GM19193 (cell line): ENCODE measurements around the gene SQSTM1.
A peak's percentile ranks its signal among the peaks of the same experiment; 100 is the strongest.

Experiments used
- POLR2A ChIP-seq: IDR thresholded peaks from 4 replicates; pipeline ENCODE4 v1.6.1; 2011; ENCODE audit not compliant: insufficient read depth, insufficient read length; ENCODE audit errors: extremely low read depth

The SQSTM1 gene

DNA sequence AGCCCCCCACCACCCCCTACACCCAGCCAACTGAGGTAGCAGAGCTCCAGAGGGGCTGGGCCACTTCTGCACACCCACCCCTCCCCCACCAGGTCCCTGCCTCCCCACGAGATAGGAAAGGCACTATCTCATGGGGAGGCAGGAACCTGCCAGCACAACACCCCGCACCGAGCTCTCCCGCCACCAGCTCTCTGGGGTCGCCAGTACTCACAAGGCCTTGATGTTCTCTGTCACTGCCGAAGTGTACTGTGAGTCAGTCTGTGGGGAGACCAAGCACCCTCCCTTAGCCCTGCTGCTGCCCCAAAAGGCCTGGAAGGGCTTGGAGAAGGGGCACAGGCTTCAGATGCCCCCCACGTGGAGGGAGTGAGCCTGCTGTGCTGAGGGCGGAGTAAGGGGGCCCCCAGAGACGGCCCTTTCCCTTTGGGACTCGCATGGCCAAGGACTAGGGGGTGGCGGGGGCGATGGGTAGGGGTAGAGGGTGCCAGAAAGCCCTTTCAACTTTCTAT is 20.0 kb upstream of the SQSTM1 start:
- no peak for TF ChIP-seq POLR2A

DNA sequence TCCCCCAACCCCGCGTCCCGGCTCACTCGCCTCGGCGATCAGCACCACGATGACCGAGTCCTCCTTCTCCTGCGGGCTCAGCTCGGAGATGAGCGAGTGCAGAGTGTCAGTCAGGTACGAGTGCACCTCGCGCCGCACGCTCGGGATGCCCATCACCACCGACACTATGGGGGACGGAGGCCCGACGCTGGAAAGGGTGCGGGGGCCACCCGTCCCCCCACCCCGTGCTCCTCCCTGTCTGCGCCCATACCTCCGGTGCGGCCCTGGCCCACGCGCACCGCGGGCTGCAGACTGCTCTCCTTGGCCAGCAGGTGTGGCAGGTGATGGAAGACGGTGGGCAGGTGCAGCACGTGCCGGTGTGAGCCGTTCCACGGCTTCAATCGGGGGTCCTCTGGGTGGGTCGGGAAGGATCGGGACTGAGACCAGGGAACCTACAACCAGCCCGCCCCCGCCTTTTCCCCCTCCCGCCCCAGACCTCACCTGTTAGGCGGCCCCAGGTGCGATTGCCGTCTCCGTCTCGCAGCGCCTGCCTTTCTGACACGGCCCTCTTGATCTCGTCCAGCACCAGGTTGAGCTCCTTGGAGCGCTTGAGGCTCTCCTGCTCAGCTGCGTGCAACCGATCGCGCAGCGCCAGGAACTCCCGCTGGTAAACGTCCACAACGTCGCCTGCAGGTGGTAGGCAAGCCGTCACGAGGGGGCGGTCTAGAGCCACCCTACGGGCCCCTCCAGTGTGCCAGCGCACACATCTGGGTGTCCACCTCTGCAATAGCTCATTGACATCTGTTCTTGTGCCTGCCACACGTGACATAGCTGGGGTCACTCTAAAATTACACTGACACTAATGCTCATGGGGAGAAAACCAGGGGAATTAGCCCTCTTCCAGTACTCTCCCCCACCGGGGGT is 19.1 kb upstream of the SQSTM1 start:
- TF ChIP-seq POLR2A: no peak

DNA sequence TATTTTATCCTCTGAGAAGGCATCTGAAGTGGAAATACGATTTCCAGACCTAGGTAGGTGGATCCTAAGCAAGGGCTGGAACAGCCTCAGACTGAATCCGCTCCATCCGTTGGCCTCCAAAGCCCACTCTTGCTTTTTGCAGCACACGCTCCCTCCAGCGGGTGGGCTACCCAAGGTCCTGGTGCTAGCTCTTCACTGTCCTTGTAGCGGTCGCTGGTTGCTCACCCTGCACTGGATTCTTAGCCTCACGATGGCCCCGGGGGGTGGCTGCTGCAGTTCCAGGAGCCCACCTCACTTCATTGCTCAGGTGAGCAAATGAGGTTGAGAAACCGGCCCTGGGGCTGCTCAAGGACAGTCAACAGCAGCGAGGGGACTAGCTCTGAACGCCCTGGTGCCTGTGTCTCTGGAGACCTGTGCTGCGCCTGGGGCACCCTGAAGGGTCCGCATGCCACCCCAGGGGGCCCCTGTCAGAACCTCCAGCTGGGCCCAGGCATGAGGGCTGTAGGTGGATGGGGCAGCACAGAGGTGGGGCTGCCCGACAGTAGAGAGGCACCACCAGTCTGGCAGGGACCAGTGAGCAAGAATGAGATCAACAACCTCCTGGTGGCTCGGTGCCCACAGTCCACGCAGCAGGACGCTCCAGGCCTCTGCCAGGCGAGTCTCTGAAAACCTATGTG is 18.4 kb upstream of the SQSTM1 start:
- TF ChIP-seq POLR2A: no peak

DNA sequence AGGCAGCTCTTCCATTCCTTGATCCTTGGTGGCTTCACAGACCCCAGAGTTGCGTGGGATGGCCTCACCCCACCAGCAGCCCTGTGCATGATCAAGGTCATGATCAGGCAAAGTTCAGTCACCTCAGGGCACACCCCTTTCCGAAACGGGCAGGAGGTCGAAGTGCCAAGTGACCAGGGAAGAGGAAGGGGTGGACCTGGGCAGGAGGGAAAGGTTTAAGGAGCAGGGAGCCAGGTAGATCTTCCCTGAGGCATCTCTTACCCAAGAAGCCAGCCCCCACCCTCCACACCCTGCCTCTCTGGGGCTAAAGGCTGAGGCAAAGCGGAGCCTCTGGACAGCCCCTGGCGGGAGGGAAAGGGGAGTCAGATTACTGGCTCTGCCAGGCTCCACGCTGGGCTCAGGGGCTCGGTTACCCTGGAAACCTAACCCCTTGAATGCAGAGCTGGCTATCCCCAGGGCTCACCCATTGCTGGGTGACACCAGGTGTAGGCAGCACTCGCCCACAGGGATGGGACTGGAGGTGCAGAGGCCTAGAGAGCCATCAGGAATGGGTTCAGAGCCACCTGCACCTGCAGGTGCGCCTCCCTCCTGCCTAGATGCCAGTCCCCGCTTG is 17.6 kb upstream of the SQSTM1 start:
- TF ChIP-seq POLR2A: no peak

DNA sequence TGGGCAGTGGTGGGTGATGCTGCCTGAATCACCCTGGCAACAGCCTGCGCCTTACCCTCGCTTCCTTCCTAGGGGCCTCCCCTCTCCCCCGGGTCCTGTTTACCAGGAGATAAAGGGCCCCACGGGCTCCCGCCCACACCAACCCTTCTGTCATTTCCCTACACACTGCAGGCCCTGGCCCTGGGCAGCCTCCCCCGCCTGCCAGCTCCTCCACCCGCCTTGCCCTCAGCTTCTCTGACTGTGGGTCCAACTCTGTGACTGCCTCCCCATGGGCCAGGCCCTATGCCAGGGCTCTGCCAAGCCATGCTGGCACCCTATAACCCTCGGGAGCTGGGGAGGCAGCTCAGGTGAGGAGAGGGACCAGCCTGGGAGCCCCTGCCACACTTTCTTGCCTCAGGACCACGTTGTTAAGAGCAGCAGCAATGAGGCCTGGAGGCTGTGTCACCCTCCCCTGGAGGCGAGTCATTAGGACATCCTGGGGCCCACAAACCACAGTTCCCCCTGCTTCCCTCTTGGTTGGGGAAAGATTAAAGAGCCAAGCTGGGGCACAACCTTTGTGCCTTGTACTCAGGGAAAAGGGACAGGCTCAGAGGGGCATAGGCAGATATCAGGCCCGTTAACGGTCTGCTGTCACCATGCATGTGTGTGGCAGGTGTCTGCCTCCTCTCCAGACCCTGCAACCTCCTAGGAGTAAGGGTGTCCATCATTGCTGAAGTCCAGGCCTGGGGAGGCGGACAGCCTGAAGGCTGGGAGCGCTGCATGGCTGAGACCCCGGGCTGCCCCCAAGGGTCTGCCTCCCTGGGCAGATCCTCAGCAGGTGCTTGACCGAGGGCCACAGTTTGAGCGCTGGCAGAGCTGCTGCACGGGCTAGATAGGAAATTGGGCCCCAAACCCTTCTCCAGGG is 16.8 kb upstream of the SQSTM1 start:
- TF ChIP-seq POLR2A: no peak

DNA sequence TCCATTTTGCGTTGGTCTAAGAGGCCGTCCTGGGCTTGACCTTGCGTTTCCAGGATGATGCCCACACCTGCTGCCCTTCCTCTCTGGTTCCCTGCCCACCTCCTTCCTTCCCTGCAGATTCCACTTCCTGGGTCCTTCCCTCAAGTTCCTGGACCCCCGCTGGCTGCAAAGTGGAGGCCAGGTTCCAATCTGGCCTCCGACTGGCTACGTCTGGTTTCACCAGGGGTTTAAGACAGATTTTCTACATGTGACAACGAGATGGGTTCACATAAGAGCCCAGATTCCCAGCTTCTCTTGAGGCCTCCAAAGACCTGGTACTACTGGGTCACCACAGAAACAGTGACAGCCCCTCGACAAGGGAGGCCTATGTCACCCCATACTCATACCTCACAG is 16.2 kb upstream of the SQSTM1 start:
- TF ChIP-seq POLR2A: no peak

DNA sequence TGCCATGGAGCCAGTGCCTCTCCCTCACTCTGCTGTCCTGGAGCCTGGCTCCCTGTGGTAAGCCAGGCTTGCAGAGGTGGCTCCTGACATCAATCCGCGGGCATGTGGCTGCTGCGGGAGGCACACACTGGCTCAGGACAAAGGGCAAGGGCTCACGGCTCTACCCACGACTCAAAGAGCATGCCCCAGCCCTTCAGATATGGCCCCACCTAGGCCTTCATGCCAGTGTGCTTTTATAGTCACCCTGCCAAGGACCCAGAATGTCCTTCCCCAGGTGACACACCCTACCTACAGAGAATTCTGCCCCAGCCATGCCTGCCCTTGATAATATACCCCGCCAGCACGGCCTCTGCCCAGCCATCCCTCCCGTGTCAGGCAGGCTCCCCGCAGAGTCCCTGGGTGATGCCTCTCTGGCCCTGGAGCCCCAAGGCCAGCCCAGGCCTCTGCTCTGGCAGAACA is 15.6 kb upstream of the SQSTM1 start:
- no peak for TF ChIP-seq POLR2A

DNA sequence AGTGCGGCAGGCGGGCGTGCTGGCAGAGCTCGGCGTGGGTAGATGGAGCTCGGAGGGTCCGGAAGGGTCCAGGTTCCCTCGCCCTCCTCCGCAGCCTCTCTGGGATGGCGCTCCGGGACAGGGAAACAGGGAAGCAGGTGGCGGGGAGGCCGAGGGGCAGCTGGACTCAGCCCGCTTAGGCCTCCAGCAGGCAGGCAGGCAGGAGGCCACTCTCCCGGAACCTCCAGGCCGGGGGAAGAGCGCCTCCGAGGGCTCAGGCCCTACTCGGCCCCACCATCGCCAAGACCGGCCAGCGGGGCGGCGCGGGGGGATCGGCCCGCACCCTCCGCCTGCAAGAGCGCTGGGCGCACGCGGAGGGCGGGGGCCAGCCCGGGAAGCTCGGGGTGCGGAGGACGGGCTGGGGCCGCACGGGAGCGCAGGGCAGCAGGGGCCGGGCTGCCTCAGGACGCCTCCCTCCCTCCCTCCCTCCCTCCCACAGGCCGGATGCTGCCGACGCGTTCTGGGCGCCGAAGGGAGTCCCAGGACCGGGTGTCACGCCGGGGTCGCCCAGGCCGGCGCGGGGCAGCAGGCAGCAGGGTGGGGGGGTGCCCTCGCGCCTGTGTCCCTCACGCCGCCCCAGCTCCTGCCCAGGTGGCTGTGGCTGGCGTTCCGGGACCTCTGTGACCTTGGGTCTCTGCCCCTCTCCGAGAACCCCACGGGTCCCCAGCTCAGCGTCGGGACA is 15.0 kb upstream of the SQSTM1 start:
- no peak for TF ChIP-seq POLR2A

DNA sequence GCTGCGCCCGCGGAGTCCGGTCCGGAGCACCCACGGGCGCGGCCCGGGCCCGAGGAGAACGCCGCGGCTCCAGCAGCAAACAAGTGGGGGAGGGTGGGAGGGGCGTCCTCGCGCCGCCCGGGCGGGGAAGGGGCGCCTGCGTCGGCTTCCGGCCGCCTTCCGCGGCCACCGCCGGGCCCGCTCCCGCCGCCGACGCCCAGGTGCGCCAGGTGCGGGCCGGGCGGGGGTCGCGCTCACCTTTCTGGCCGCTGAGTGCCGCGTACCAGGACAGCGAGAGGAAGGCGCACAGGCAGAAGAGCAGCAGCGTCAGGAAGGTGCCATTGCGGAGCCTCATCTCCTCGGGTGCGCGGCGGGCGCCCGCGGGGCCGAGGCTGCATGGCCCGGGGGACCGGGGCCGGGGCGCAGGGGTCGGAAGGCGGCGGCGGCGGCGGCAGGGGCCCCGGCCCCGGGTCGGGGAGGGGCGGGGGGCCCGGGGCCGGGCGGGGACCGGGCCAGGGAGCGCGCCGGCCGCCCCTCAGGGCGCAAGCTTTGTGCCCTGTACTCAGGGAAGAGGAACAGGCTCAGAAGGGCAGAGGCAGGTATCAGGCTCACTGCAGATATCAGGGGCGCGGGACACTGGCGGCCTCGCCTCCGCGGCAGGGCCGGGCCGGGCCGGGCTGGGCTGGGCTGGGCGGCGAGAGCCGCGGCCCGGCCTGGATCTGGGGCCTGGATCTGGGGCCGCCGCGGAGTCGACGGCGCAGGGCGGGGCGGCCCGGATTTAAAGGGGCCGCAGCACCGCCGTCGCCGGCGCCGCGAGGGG is 14.3 kb upstream of the SQSTM1 start, which contains the start of gene MGAT4B:
MGAT4B (minus strand) TSS at position 617 of the 799 bp plus-strand sequence; CDS start at position 334, 283 bp downstream.
- peak; percentile 69 for TF ChIP-seq POLR2A

DNA sequence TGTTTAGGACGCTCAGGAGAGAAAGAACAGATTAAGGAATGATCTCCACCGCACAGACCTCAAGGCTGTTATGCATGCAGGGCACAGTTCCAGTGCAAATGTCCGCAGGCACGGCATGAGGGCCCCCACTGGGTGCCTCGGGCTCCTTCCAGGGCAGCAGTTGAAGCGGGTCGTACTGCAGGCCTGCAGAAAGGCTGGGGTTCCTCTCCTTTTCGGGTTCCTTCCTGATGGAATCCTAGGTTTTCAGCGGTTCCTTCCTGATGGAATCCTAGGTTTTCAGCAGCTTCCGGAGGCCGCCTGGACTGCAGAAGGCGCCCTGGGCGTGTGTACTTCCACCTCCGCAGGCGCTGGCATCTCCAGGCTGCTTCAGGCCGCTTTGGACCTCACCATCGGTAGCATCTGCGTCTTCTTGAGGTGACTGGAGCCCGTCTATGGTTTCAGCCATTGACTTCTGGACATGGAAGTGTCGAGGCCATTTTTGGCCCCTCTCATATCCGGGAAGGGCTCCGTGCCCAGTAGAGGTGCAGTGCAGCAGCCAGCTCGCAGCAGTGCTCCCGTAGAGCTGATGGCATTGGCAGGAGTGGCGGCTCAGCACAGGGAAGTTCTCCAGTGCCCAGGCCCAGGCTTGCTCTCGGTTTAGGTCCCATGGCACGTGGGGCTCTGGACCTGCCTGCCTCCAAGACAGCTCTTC is 8.4 kb upstream of the SQSTM1 start:
- TF ChIP-seq POLR2A: no peak

DNA sequence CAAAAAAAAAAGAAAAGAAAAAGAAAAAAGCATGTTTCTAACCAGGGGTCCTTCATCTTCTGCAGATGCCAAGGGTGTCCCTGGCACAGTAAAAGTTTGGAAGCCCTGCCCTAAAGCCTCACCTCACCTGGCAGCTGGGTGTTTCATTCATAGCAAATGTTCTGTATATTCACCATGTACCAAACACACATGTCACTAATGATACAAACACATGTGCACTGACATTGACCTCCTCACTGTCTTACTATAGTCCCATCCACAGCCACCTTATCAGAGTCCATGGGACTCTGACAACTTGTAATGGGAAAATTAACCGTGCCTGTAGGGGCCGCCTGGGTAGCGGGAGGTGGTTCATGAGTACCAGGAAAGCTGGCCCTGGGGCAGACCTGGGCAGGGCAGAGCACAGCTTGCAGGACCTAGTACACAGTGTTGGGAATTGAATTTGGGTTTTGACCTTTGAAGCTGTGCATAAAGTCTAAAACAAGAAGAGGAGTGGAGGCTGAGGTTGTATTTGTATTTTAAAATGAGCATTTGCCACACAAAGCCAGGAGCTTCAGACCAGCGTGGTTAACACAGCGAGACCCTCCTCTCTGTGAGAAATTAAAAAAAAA is 7.6 kb upstream of the SQSTM1 start:
- no peak for TF ChIP-seq POLR2A

DNA sequence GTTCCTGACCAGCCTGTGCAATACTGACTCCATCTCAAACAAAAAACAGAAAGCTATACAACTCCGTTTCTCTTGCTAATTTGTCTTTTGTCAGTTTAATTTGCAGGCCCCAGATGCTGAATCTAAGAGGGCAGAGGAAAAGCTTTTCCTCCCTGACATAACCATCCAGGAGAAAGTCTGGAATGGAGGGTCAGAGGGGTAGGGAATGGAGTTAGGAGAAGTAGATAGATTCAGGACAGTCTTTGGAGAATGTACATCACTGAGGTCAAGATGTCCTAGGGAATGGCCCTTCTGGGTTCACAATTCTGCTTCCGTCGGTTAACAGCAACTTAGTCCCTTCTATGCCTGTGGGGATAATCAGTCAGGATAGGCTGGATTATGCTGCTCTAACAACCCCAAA is 6.6 kb upstream of the SQSTM1 start:
- no peak for TF ChIP-seq POLR2A
